BLaER1 treated with 17β-estradiol and CSF1 and Interleukin-3, amounts not matched to agents 10 nM and 100 nM (cell line): ENCODE measurements around the gene CDHR1.

Source experiments
- H3K27ac ChIP-seq, 11 experiments: shearing (Covaris generic); formaldehyde crosslinking; 2 replicates each; pipeline ENCODE4 v1.8.1; 2022
- H3K27me3 ChIP-seq, 11 experiments: shearing (Covaris generic); formaldehyde crosslinking; 2 replicates each; pipeline ENCODE4 v1.8.1; 2022
- H3K36me3 ChIP-seq, 11 experiments: shearing (Covaris generic); formaldehyde crosslinking; 2 replicates each; pipeline ENCODE4 v1.8.1; 2022
- H3K4me1 ChIP-seq, 10 experiments: shearing (Covaris generic); formaldehyde crosslinking; 2 replicates each; pipeline ENCODE4 v1.8.1; 2022
- H3K4me2 ChIP-seq, 11 experiments: shearing (Covaris generic); formaldehyde crosslinking; 2 replicates each; pipeline ENCODE4 v1.8.1; 2022
- H3K4me3 ChIP-seq, 10 experiments: shearing (Covaris generic); formaldehyde crosslinking; 2 replicates each; pipeline ENCODE4 v1.8.1; 2022
- H3K9ac ChIP-seq, 11 experiments: shearing (Covaris generic); formaldehyde crosslinking; 2 replicates each; pipeline ENCODE4 v1.8.1; 2022
- H3K9me3 ChIP-seq, 11 experiments: shearing (Covaris generic); formaldehyde crosslinking; replicated peaks in 1 of 11; 2 replicates each; pipeline ENCODE4 v1.8.1; 2022
- H4K20me1 ChIP-seq, 11 experiments: shearing (Covaris generic); formaldehyde crosslinking; 2 replicates each; pipeline ENCODE4 v1.8.1; 2022
- Cebpa-rat ChIP-seq, 11 experiments: shearing (Covaris generic); IDR thresholded peaks; 2 replicates each; pipeline ENCODE4 v1.8.1; 2022

Gene CDHR1

GRCh38 chr10:84241185-84241790, 47.0 kb downstream of the CDHR1 start, which contains the start of gene LRIT1:
Gene LRIT1 (minus strand): TSS chr10:84241546. CDS start chr10:84241439, 107 bp downstream.
- Histone ChIP-seq H3K4me3 (no peak within 1 kb of the TSS), H3K36me3 (no peaks in the 10 kb centered on the region), H4K20me1 (no peaks in the 10 kb centered on the region), H3K9ac (no peak within 1 kb of the TSS), H3K27me3 (no peaks in the 10 kb centered on the region), H3K9me3 (peaks cover 0 to 9% (median 6%) of the 10 kb centered on the region in 11 experiments; a peak in 8 of 22 replicates), H3K4me1 (no peaks in the 10 kb centered on the region), H3K4me2 (no peak within 1 kb of the TSS), H3K27ac (no peak within 1 kb of the TSS)
- no peak for TF ChIP-seq Cebpa-rat (IDR thresholded peaks at IDR 0.05)

GRCh38 chr10:84243759-84244158, 49.4 kb downstream of the CDHR1 start:
- TF ChIP-seq Cebpa-rat (IDR thresholded peaks at IDR 0.05): no peak
- Histone ChIP-seq H3K27ac (no peak overlapping the region), H3K36me3 (no peaks in the 10 kb centered on the region), H3K4me1 (no peaks in the 10 kb centered on the region), H3K9me3 (no peaks in the 10 kb centered on the region), H3K9ac (no peak overlapping the region), H3K4me2 (no peak overlapping the region), H3K27me3 (no peaks in the 10 kb centered on the region), H4K20me1 (no peaks in the 10 kb centered on the region), H3K4me3 (no peak overlapping the region)

- Histone ChIP-seq H3K27me3 (no peaks in the 10 kb centered on the region), H3K4me1 (no peaks in the 10 kb centered on the region), H3K27ac (no peak within 1 kb of the TSS), H3K36me3 (no peaks in the 10 kb centered on the region), H3K4me3 (no peak within 1 kb of the TSS), H3K9ac (no peak within 1 kb of the TSS), H3K9me3 (no peaks in the 10 kb centered on the region), H3K4me2 (no peak within 1 kb of the TSS), H4K20me1 (no peaks in the 10 kb centered on the region)
- no peak for TF ChIP-seq Cebpa-rat (IDR thresholded peaks at IDR 0.05)
Observed at GRCh38 chr10:84244651-84245270, 50.4 kb downstream of the CDHR1 start, which contains the start of gene RGR. Gene RGR (plus strand): TSS chr10:84245053. CDS start chr10:84245091, 38 bp downstream.

- Histone ChIP-seq H3K4me2 (no peak overlapping the region), H3K4me1 (no peaks in the 10 kb centered on the region), H3K27me3 (no peaks in the 10 kb centered on the region), H4K20me1 (no peaks in the 10 kb centered on the region), H3K27ac (no peak overlapping the region), H3K4me3 (no peak overlapping the region), H3K9ac (no peak overlapping the region), H3K9me3 (no peaks in the 10 kb centered on the region; a peak in 1 of 22 replicates), H3K36me3 (no peaks in the 10 kb centered on the region)
- TF ChIP-seq Cebpa-rat (IDR thresholded peaks at IDR 0.05): no peak
Observed at GRCh38 chr10:84247496-84247895, 53.2 kb downstream of the CDHR1 start.

- H3K9ac ChIP-seq: no peak overlapping the region
- H3K27me3 ChIP-seq: no peaks in the 10 kb centered on the region
- H4K20me1 ChIP-seq: no peaks in the 10 kb centered on the region
- no peaks in the 10 kb centered on the region for H3K4me1 ChIP-seq
- TF ChIP-seq Cebpa-rat (IDR thresholded peaks at IDR 0.05): no peak
- H3K4me2 ChIP-seq: no peak overlapping the region
- H3K9me3 ChIP-seq: no peaks in the 10 kb centered on the region; a peak in 1 of 22 replicates
- H3K36me3 ChIP-seq: no peaks in the 10 kb centered on the region
- no peak overlapping the region for H3K4me3 ChIP-seq
- no peak overlapping the region for H3K27ac ChIP-seq
Observed at GRCh38 chr10:84248794-84249193, 54.5 kb downstream of the CDHR1 start.

- Histone ChIP-seq H4K20me1 (no peaks in the 10 kb centered on the region), H3K36me3 (no peaks in the 10 kb centered on the region), H3K9me3 (no peaks in the 10 kb centered on the region; a peak in 1 of 22 replicates), H3K9ac (no peak overlapping the region), H3K4me3 (no peak overlapping the region), H3K4me1 (no peaks in the 10 kb centered on the region), H3K27ac (no peak overlapping the region), H3K27me3 (no peaks in the 10 kb centered on the region), H3K4me2 (no peak overlapping the region)
- TF ChIP-seq Cebpa-rat (IDR thresholded peaks at IDR 0.05): no peak
Observed at GRCh38 chr10:84254552-84255478, 60.5 kb downstream of the CDHR1 start.

- H3K27me3 ChIP-seq: no peaks in the 10 kb centered on the region
- H3K4me2 ChIP-seq: no peak overlapping the region
- no peak overlapping the region for H3K27ac ChIP-seq
- no peak overlapping the region for H3K4me3 ChIP-seq
- H3K9ac ChIP-seq: no peak overlapping the region
- no peaks in the 10 kb centered on the region for H3K36me3 ChIP-seq
- H4K20me1 ChIP-seq: no peaks in the 10 kb centered on the region
- no peak for TF ChIP-seq Cebpa-rat (IDR thresholded peaks at IDR 0.05)
- H3K9me3 ChIP-seq: no peaks in the 10 kb centered on the region; a peak in 1 of 22 replicates
- no peaks in the 10 kb centered on the region for H3K4me1 ChIP-seq
Observed at GRCh38 chr10:84256510-84257342, 62.4 kb downstream of the CDHR1 start.

- H3K27ac ChIP-seq: no peak overlapping the region
- TF ChIP-seq Cebpa-rat (IDR thresholded peaks at IDR 0.05): no peak
- H3K36me3 ChIP-seq: no peaks in the 10 kb centered on the region
- H3K4me3 ChIP-seq: no peak overlapping the region
- no peaks in the 10 kb centered on the region for H3K4me1 ChIP-seq
- H3K27me3 ChIP-seq: no peaks in the 10 kb centered on the region
- no peak overlapping the region for H3K4me2 ChIP-seq
- H3K9ac ChIP-seq: no peak overlapping the region
- no peaks in the 10 kb centered on the region for H4K20me1 ChIP-seq
- H3K9me3 ChIP-seq: no peaks in the 10 kb centered on the region
Observed at GRCh38 chr10:84257343-84258020, 63.1 kb downstream of the CDHR1 start.
